HUES6 (cell line): ENCODE results near the gene FBXO40.
A peak's percentile ranks its signal among the peaks of the same experiment; 100 is the strongest.
"Not testable (repeated sequence)": the region's sequence is repeated elsewhere in the genome, so short reads cannot be mapped to it uniquely, and the experiment has no call there.

Experiments used
- H3K27ac ChIP-seq: 2 replicates; pipeline ENCODE4 v1.7.0; 2013; ENCODE audit warnings: low read depth, mild to moderate bottlenecking, low read length, inconsistent platforms
- H3K27me3 ChIP-seq: 2 replicates; pipeline ENCODE4 v1.6.1; 2013; ENCODE audit warnings: low read length; ENCODE audit not compliant: control insufficient read depth, insufficient read depth
- H3K36me3 ChIP-seq: 2 replicates; pipeline ENCODE4 v1.6.1; 2013; ENCODE audit warnings: low read length; ENCODE audit not compliant: control insufficient read depth, insufficient read depth
- H3K4me1 ChIP-seq: 2 replicates; pipeline ENCODE4 v1.6.1; 2013; ENCODE audit warnings: low read length; ENCODE audit not compliant: control insufficient read depth, insufficient read depth
- H3K4me3 ChIP-seq: 2 replicates; pipeline ENCODE4 v1.5.1; 2013; ENCODE audit warnings: low read depth, low read length
- H3K9ac ChIP-seq: one replicate; pipeline ENCODE4 v1.6.1; 2013; ENCODE audit warnings: mild to moderate bottlenecking, low read length
- H3K9me3 ChIP-seq: 2 replicates; pipeline ENCODE4 v1.6.1; 2013; ENCODE audit warnings: low read depth, low read length; ENCODE audit not compliant: control insufficient read depth, insufficient read depth

FBXO40 gene

DNA sequence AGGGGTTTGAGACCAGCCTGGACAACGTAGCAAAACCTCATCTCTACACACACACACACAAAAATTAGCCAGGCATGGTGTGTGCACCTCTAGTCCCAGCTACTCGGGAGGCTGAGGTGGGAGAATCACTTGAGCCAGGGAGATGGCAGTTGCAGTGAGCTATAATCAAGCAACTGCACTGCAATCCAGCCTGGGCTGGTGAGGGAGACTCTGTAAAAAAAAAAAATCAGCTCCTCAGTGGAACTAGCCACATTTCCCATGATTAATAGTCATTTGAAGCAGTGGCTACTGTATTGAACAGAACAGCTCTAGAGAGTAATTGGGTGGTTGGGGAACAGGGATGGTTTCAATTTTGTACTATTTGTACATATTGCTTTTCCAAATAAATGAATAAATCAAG is 11.5 kb upstream of the FBXO40 start:
- no peak overlapping the region for H3K4me3 ChIP-seq
- H3K27me3 ChIP-seq = no peaks in the 10 kb centered on the region
- no peak overlapping the region for H3K27ac ChIP-seq
- H3K36me3 ChIP-seq = no peaks in the 10 kb centered on the region
- no peaks in the 10 kb centered on the region for H3K9me3 ChIP-seq
- no peaks in the 10 kb centered on the region for H3K4me1 ChIP-seq
- no peak overlapping the region for H3K9ac ChIP-seq

DNA sequence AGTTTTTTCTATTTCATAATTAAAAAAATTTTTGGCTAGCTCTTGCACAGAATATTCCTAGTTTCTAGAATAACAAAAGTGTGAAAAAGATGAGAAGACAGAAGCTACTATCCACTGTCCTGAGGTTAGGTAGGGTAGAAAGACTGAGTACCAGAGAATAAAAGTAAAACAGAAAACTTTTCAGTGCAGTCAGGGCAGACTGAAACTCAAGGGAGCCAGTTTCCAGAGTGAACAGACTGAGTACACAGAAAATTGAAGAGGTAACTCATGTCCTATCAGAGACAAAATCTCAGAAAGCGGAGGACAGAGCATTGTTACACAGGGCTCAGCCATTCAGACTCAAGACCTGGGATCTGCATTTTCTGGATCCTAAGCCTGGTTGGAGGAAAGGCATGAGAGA is 8.8 kb upstream of the FBXO40 start:
- H3K27me3 ChIP-seq = no peaks in the 10 kb centered on the region
- H3K4me1 ChIP-seq = no peaks in the 10 kb centered on the region
- H3K27ac ChIP-seq = no peak overlapping the region
- H3K9ac ChIP-seq = no peak overlapping the region
- H3K36me3 ChIP-seq = no peaks in the 10 kb centered on the region
- no peak overlapping the region for H3K4me3 ChIP-seq
- H3K9me3 ChIP-seq = no peaks in the 10 kb centered on the region

GRCh38 chr3:121593806-121594205 is 627 bp downstream of the FBXO40 start:
- peak overlapping the region; percentile 11; the same call in 1 of the 2 replicates for H3K4me3 ChIP-seq
- not testable (repeated sequence) for H3K36me3 ChIP-seq, H3K27me3 ChIP-seq, H3K9me3 ChIP-seq
- peak overlapping the region; percentile 50 for H3K27ac ChIP-seq
- peak overlapping the region; percentile 48 for H3K9ac ChIP-seq
- H3K4me1 ChIP-seq = peaks cover 18% of the 10 kb centered on the region

- no peak overlapping the region for H3K4me3 ChIP-seq
- H3K27ac ChIP-seq = no peak overlapping the region
- H3K4me1 ChIP-seq = peaks cover 18% of the 10 kb centered on the region
- no peak overlapping the region for H3K9ac ChIP-seq
- no peaks in the 10 kb centered on the region for H3K9me3 ChIP-seq
- no peaks in the 10 kb centered on the region for H3K36me3 ChIP-seq
- H3K27me3 ChIP-seq = no peaks in the 10 kb centered on the region
Measured at GRCh38 chr3:121594850-121595249, 1.7 kb downstream of the FBXO40 start.

- Histone ChIP-seq H3K4me3 (no peak overlapping the region), H3K27ac (no peak overlapping the region), H3K9ac (no peak overlapping the region), H3K4me1 (peaks cover 18% of the 10 kb centered on the region), H3K36me3 (no peaks in the 10 kb centered on the region), H3K27me3 (no peaks in the 10 kb centered on the region), H3K9me3 (no peaks in the 10 kb centered on the region)
Measured at GRCh38 chr3:121595765-121596406, 2.7 kb downstream of the FBXO40 start.

- peaks cover 22% of the 10 kb centered on the region for H3K4me1 ChIP-seq
- H3K36me3 ChIP-seq = no peaks in the 10 kb centered on the region
- no peak overlapping the region for H3K27ac ChIP-seq
- H3K9ac ChIP-seq = no peak overlapping the region
- no peaks in the 10 kb centered on the region for H3K9me3 ChIP-seq
- no peak overlapping the region for H3K4me3 ChIP-seq
- no peaks in the 10 kb centered on the region for H3K27me3 ChIP-seq
Measured at GRCh38 chr3:121598564-121598963, 5.4 kb downstream of the FBXO40 start.

DNA sequence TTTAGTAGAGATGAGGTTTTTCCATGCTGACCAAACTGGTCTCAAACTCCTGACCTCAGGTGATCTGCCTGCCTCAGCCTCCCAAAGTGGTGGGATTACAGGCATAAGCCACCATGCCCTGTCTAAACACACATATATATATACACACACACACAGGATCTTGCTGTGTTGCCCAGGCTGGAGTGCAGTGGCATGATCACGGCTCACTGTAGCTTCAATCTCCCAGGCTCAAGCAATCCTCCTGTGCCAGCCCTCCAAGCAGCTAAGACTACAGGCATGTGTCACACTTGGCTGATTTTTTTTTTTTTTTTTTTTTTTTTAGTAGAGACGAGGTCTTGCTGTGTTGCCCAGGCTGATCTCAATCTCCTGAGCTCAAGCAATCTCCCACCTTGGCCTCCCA is 6.7 kb downstream of the FBXO40 start:
- not testable (repeated sequence) for H3K36me3 ChIP-seq, H3K27me3 ChIP-seq, H3K9me3 ChIP-seq, H3K27ac ChIP-seq, H3K9ac ChIP-seq, H3K4me3 ChIP-seq
- H3K4me1 ChIP-seq = peaks cover 18% of the 10 kb centered on the region

- H3K4me3 ChIP-seq = no peak overlapping the region
Measured at GRCh38 chr3:121601212-121601812, 8.1 kb downstream of the FBXO40 start.

GRCh38 chr3:121604759-121605158 is 11.6 kb downstream of the FBXO40 start:
- no peak overlapping the region for H3K27ac ChIP-seq
- H3K27me3 ChIP-seq = no peaks in the 10 kb centered on the region
- no peak overlapping the region for H3K4me3 ChIP-seq
- H3K4me1 ChIP-seq = peaks cover 18% of the 10 kb centered on the region
- no peak overlapping the region for H3K9ac ChIP-seq
- no peaks in the 10 kb centered on the region for H3K9me3 ChIP-seq
- no peaks in the 10 kb centered on the region for H3K36me3 ChIP-seq

More at GRCh38 chr3:121601212-121601812, 8.1 kb downstream of the FBXO40 start:
- Histone ChIP-seq H3K4me1 (peaks cover 18% of the 10 kb centered on the region), H3K36me3 (no peaks in the 10 kb centered on the region), H3K27ac (no peak overlapping the region), H3K27me3 (no peaks in the 10 kb centered on the region), H3K9ac (no peak overlapping the region), H3K9me3 (no peaks in the 10 kb centered on the region)

DNA sequence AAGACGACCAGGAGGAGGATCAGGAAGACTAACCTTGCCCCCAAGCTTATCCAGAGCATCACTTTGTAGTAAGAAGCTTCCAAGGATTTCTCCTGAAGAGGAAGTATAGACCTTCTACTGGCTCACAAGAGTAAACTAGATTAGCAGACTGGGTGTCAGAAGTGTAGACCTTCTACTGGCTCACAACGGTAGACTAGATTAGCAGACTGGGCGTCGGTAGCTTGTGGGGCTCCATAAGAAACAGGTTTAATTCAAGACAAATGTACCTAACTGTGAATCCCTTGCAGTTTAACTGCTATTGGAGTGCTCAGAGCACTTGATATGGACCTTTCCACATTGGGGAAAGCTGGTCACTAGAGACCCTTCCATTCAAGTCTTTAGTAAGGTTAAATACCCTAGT is 12.9 kb downstream of the FBXO40 start:
- Histone ChIP-seq H3K4me1 (peaks cover 16% of the 10 kb centered on the region), H3K27ac (no peak overlapping the region), H3K4me3 (no peak overlapping the region), H3K9ac (no peak overlapping the region), H3K9me3 (no peaks in the 10 kb centered on the region), H3K27me3 (no peaks in the 10 kb centered on the region), H3K36me3 (no peaks in the 10 kb centered on the region)

DNA sequence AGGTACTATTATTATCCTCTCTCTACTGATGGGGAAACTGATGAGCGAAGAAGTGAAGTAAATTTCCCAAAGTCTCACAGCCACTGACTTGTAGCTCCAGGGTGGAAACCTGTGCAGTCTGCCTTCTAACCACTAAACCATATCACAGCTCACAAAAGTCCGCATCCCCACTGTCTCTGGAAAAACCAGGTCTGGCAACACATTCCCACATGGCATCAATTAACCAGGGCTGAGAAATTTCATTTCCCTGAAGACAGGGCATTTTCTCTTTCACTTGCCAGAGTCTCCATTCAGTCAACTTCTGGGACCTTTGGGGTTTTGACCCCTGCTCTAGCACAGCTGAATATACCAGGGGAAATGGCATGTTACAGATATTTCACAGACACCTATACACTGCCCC is 26.5 kb downstream of the FBXO40 start:
- no peak overlapping the region for H3K27ac ChIP-seq
- no peaks in the 10 kb centered on the region for H3K27me3 ChIP-seq
- no peaks in the 10 kb centered on the region for H3K9me3 ChIP-seq
- no peak overlapping the region for H3K4me3 ChIP-seq
- H3K9ac ChIP-seq = no peak overlapping the region
- H3K36me3 ChIP-seq = no peaks in the 10 kb centered on the region
- peaks cover 5% of the 10 kb centered on the region for H3K4me1 ChIP-seq
